ENCODE results near the gene SUMO3. TPM values are rescaled to one million over a fixed set of nuclear protein-coding genes. Genes with fewer than 3 reads are reported as not detected.

SUMO3 gene
- total and polyA plus RNA-seq, 2 of the 4 experiments (the other 2 are of a cell fraction), result 64.9 to 101 TPM

- no peak for TF ChIP-seq RFX5 (IDR thresholded peaks at IDR 0.05; ENCODE audit: low read depth, low read length)
- intact Hi-C loops (cut with micrococcal nuclease) (no loop called here), dilution Hi-C loops (cut with HindIII; ENCODE audit: low sequenced_read_pairs, unreplicated experiment) (no loop called here), in situ Hi-C loops (cut with MboI; ENCODE audit: low sequenced_read_pairs) (loop anchor here (25.0 kb wide), 1 partner anchor 291 kb away; no protein-coding TSS in a partner anchor)
- Histone ChIP-seq H3K18ac (ENCODE audit: low read depth, low read length) (no peak overlapping the region), H4K91ac (ENCODE audit: insufficient read depth, low read depth, low read length) (no peak overlapping the region), H2AFZ (replicated peaks; ENCODE audit: low read length, poor library complexity) (no peak overlapping the region), H3K9me1 (ENCODE audit: insufficient read depth, low read length) (peaks cover 8% of the 10 kb centered on the region), H3K4ac (ENCODE audit: low read depth, low read length) (no peak overlapping the region), H2BK20ac (ENCODE audit: low read depth, low read length) (no peak overlapping the region; the same call in 1 of the 2 replicates), H3K14ac (replicated peaks; ENCODE audit: low read depth, low read length) (no peak overlapping the region), H3K27me3 (ENCODE audit: control insufficient read depth, insufficient read depth, low read length) (no peaks in the 10 kb centered on the region; the same call in 1 of the 2 replicates), H2BK15ac (ENCODE audit: low read depth, low read length) (no peak overlapping the region), H3K4me3 (ENCODE audit: insufficient read depth, low read depth, low read length) (no peak overlapping the region), H2BK120ac (ENCODE audit: low read depth, low read length) (no peak overlapping the region), H3K27ac (ENCODE audit: insufficient read depth, low read length) (no peak overlapping the region), H3K9me3 (ENCODE audit: control insufficient read depth, insufficient read depth, low read length) (peaks cover 39% of the 10 kb centered on the region), H3K4me2 (ENCODE audit: low read depth, low read length) (no peak overlapping the region), H3K36me3 (ENCODE audit: control insufficient read depth, insufficient read depth, low read length) (no peaks in the 10 kb centered on the region), H2AK5ac (ENCODE audit: low read depth, low read length) (no peak overlapping the region), H3K4me1 (ENCODE audit: control insufficient read depth, insufficient read depth, low read length) (peaks cover 8% of the 10 kb centered on the region; the same call in 1 of the 2 replicates), H4K8ac (ENCODE audit: low read depth in 2 of 2, low read length in 2 of 2) (no peak overlapping the region; a peak in 1 of 4 replicates), H3K23ac (ENCODE audit: low read depth, low read length) (no peak overlapping the region), H3K56ac (ENCODE audit: extremely low read depth, insufficient read depth, low read length) (no peak overlapping the region), H3K9ac (ENCODE audit: low read depth, low read length) (no peak overlapping the region), H2AK9ac (replicated peaks; ENCODE audit: low read depth, low read length, poor library complexity) (no peak overlapping the region), H4K5ac (ENCODE audit: low read depth, low read length) (no peak overlapping the region), H2BK5ac (ENCODE audit: low read depth, low read length, poor library complexity, severe bottlenecking) (no peak overlapping the region), H4K20me1 (ENCODE audit: insufficient read depth, low read length) (peaks cover 17% of the 10 kb centered on the region), H3K79me1 (ENCODE audit: low read depth in 1 of 2, low read length in 2 of 2) (peaks cover 4 to 26% of the 10 kb centered on the region in 2 experiments)
- DNase-seq, result peak; percentile 60
- WGBS, 2 experiments (ENCODE audit: extremely low coverage in 2 of 2, insufficient read length in 1 of 2), result no CpG with 5 or more reads among the region's 3 CpGs
- CTCF ChIA-PET, result interaction anchor here (0.6 kb wide), 1 partner anchor 609 kb away, joined by 10 read pairs; no protein-coding TSS in a partner anchor
- no TSS peak for BruUV-seq (replicated peaks)
- no peak for ATAC-seq (ENCODE audit: low read depth)
- POLR2A ChIA-PET (ENCODE audit: unreplicated experiment), result no interaction called here
These were observed 3.0 kb upstream of the SUMO3 start for GRCh38 chr21:44820851-44821250.

Measured in IMR-90 (cell line).